ENCODE data around the gene TMEM179B.

The TMEM179B gene

DNA sequence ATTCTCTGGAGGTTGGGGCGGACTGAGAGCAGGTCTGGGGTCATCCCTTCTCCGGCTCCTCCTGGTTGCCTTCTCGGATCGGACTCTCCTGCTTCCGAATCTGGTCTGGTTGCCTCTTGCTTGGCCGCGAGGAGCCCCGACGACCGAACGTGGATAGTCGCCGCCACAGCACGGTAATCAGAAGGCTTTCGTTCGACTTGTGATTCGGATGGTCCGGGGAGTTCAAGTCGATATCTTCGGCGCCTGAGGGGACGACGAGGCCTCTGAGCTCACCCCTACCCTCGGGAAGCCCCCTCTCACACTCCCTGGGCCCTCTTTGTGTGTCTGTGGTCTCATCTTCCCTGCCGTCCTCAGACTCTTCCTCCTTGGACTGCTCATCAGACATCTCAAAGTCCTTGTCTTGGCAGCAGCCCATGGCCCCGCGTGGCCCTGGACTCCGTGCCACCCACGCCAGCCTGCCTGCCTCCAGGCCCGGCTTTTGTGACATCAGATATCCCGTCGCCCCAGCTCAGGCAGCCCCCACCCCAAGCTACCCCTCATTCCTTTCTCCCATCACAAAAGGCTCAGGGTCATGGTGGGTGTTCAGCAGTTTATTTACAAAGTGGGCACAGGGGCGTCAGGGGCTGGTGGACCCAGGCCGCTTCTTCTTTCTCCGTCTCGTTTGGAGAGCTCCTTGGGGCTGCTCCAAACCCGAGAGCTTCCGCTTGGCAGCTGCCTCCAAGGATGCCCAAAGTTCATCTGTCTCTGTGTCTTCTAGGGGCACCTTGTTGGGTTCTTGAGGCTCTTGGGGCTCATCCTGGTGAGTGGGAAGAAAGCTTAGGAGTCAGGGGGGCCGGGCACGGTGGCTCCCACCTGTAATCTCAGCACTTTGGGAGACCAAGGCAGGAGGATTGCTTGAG, 45.4 kb downstream of the TMEM179B start, which contains the start of gene TEX54:
Gene TEX54 (minus strand): TSS at position 506 of the 899 bp plus-strand sequence.
- no peak for DNase-seq (ENCODE audit: low read depth in 2 of 2)

DNA sequence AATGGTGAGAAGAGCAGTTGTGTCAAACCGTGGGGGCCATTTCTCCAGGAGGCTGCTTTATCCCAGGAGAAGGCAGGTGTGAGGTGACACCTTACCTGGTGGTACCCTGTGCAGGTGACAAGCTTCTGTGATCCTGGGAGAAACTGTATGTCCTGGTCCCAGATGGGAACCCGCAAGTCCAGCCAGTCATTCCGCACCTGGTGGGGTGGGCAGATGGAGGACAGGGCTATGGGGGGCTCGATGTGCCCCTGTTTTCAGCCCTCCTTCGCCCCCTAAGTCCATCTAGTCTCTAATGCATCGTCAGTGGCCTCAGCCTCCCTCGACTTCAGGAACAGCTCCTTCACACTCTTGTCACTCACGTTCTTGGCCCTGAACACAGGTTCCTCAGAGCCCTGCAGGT, 48.1 kb downstream of the TMEM179B start:
- DNase-seq (ENCODE audit: low read depth in 2 of 2), result no peak

DNA sequence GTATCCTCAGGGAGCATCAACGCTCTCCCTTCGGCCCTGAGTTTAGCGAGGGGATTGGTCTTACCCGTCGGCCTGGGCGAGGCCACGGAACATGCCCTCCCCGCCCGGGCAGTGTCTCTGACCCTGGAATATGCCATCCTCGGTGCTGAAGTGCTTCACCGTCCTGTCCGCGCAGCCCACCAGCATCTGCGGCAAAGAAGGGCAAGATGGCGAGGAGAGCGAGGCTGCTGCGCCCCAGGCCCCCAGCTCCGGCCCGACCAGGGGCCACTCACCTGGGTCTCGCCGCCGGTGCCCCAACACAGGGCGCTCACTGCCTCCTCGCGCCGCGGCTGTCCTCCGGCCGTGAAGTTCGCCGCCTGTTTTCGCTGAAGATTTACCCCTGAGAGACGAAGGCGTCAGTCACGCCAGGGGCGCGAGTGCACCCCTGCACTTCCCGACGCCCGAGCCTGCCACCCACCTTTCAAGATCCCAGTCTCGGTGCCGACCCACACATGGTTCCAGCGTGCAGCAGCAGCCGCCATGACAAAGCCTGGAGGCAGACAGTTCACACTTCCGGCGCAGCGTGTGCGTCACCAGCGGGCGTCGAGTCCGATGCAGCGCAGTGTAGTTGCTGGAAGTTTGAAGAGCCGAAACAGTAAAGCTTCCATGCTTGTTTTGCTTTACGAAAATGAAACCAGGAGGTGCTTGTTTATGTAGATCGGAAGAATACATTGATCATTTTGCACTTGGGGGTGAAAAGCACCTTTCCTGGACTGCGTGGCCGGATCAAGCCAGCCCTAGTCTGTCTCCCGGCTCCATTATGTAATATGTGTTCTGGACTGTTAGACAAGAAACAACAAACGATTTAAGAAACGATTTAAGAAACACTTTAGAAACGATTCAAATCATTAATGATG, 52.1 kb downstream of the TMEM179B start, which contains the start of gene WDR74:
Gene WDR74 (minus strand): TSS at position 541 of the 896 bp plus-strand sequence. CDS start 20 bp downstream, at position 521.
- DNase-seq (ENCODE audit: low read depth in 2 of 2), result peak; percentile 80 to 82

Data from stimulated activated CD4-positive, alpha-beta T cell treated with anti-CD3 and anti-CD28 coated beads, Interleukin-1b, Interleukin-23, amount 100 ng/mL, for 4 hours (primary cell).